ENCODE measurements around the gene PRDM8.
"Not testable (repeated sequence)": the region's sequence is repeated elsewhere in the genome, so short reads cannot be mapped to it uniquely, and the experiment has no call there.

The PRDM8 gene

GRCh38 chr4:80228460-80228859 lies 31.2 kb downstream of the PRDM8 start:
- DNase-seq (ENCODE audit: low spot score) = no peak

- DNase-seq (ENCODE audit: low spot score) = no peak
These were observed 31.8 kb downstream of the PRDM8 start for GRCh38 chr4:80229128-80229527.

DNA sequence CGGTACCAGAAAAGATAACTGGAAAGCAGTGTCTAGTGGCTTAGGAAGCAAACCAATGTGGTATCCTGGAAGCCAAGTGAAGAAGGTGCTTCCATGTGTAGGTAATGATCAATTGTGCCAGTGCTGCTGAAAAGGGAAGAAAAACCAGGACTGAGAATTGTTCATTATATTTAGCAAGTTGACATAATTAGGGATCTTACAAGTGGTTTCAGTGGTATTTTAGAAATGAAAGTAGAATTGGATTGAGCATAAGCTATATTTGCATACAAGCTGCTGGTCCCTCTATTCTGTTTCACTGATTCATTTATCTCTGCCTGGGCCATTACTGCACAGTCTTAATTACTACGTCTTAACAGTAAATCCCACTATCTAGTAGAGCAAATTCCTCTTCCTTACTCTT lies 32.3 kb downstream of the PRDM8 start:
- DNase-seq (ENCODE audit: low spot score) = no peak

GRCh38 chr4:80231180-80231579 lies 33.9 kb downstream of the PRDM8 start:
- no peak for DNase-seq (ENCODE audit: low spot score)

DNA sequence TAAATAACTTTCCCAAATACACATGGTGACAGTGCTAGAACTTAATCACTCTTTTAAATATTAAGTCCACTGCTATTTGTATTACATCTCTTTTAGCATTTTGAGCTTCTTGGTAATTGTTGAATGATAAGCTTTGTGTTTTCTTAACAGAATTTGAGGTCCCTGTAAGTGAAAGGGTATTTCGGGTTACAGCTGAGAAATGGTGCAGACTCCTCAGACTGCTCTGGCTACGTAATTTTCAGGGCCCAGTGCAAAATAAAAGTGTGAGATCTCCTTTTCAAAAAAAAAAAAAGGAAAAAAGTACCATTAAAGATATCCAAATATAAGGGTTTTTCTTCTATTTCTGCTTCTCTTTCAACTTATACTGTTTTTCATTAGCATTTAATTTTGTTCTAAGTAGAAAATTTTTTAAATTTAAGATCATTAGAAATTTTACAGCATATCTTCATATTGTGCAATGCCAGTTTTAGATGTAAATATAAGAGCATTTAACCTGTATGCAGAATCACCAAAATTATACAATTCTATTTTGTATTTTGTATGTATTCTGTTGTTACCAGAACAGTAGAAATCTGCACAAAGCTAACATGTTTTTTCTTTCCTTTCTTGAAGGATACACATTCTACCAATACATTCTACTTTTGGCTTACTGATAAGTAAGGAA lies 35.5 kb downstream of the PRDM8 start:
- no peak for DNase-seq (ENCODE audit: low spot score)

DNA sequence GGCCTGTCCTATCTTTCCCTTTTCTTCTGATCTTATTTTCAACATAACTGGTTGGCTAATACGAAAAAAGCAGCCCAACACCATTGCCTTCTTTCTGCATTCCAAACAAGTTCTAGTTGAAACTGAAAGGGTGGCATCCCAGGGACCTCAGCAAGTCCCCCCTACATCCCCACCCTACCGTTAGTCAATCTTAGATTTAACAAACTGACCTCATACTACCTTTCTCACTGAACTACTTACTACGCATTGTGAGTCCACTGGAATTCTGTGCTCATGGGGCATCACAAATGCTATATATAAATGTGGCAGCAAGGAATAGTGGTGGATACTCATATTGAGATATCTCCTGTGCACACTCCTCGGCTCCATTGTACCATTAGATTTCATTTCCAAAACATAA lies 36.1 kb downstream of the PRDM8 start:
- no peak for DNase-seq (ENCODE audit: low spot score)

GRCh38 chr4:80235451-80235850 lies 38.1 kb downstream of the PRDM8 start:
- no peak for DNase-seq (ENCODE audit: low spot score)

- no peak for DNase-seq (ENCODE audit: low spot score)
These were observed 40.7 kb downstream of the PRDM8 start for GRCh38 chr4:80237992-80238391.

DNA sequence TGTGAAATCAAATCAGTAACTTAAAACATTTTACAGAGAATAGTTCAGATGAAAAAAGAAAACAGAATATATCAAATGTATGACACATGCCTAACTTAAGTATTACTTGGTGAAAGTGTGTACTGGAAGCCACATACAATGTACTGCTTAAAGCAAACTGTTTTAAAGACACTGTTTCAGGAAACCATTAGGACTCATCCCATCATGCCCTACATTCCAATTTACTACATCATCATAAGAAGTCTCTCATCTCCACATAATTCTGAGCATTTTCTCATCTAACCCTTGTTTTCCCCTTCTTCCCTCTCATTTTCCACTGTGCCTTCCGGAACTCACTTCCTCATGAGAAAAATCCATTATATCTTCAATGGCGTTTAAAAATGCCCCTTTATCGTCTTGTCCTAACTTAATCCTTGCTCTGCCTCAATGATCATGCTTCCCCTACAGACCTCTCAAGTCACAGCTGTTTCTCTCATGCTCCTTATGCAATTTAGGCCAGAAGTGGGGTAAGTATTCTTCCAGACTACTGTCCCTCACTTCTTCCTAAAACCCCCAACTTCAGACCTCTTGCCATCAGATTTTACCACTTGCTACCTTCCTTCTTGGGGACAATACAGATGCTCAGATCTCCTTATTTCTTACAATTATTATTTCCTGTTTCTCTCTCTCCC lies 42.3 kb downstream of the PRDM8 start:
- no peak for DNase-seq (ENCODE audit: low spot score)

DNA sequence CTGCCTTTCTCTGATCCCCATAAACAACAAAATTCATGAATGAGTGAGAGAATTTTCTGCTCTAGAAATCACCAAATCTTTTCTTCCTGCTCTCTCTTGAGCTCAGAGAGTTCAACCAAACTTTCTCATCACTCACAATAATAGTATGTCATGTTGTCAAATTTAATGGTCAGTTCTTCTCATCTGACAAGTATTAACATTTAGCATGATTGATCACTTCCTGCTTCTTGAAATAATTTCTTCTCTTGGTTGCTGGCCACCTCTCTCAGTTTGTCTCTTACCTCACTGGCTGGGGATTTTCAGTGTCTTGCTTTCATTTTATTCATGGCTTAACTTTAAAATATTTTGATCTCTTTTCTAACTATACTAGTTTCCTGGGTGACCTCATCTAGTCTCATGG lies 43.7 kb downstream of the PRDM8 start:
- DNase-seq (ENCODE audit: low spot score) = no peak

GRCh38 chr4:80243274-80244018 lies 46.1 kb downstream of the PRDM8 start:
- DNase-seq (ENCODE audit: low spot score) = no peak

DNA sequence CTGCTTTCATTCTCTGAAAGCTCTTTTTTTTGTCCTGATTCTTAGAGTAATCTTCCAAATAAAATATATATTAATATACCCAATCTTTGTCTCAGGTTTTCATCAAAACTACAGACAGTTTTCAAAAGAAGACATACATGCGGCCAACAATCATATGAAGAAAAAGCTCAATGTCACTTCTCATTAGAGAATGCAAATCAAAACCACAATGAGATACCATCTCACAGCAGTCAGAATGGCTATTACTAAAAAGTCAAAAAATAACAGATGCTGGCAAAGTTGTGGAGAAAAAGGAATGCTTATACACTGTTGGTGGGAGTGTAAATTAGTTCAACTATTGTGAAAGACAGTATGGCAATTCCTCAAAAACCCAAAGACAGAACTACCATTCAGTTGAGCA lies 50.2 kb downstream of the PRDM8 start:
- DNase-seq (ENCODE audit: low spot score) = not testable (repeated sequence)

- no peak for DNase-seq (ENCODE audit: low spot score)
These were observed 51.8 kb downstream of the PRDM8 start for GRCh38 chr4:80249144-80249543.

DNA sequence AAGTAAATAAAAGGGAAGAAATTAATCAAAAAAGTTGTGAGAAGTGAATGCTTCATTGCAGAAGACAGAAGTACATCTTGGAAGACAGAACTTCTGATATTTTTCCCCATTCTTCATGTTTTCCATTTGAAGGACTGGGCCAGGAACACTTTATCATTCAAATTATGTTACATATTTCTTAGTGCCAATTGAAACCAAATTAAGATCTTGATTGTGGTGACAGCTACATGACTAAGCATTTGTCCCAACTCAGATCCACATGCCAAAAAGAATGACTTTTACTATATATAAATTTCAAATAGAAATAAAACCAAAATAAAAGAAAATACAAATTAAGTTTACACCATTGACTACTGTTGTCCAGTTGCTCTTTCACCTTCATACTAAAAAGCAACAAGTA lies 55.1 kb downstream of the PRDM8 start:
- DNase-seq (ENCODE audit: low spot score) = no peak

DNA sequence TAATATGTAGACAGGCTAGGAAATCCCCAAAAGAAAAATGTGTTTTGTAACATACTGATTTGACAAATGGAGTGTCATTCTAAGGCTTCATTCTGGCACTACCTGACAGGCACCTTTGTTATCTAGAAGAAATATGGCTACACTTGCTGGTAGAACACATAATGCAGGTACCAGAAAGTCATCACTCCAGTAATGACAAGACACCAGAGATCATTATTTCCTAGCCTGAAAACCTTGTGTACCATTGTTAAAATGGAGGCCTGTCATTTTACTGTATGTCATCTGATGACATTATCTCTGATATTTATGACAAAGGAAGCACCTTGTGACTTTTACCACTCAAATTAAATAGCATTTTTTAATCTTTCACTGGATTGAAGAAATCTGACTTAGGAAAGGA lies 55.6 kb downstream of the PRDM8 start:
- no peak for DNase-seq (ENCODE audit: low spot score)

GRCh38 chr4:80253510-80253909 lies 56.2 kb downstream of the PRDM8 start:
- no peak for DNase-seq (ENCODE audit: low spot score)
